ENCODE data around the gene CDCA3.
"Not testable (repeated sequence)": the region's sequence is repeated elsewhere in the genome, so short reads cannot be mapped to it uniquely, and the experiment has no call there.

The CDCA3 gene

GRCh38 chr12:6851153-6851920 is at the start of gene CDCA3:
CDCA3 (minus strand) TSS chr12:6851286; CDS start chr12:6850952, 334 bp downstream.
- peak; percentile 81 to 95 (median 86) for DNase-seq (ENCODE audit: low read depth in 3 of 3)

- DNase-seq (ENCODE audit: low read depth in 3 of 3) = no peak
Observed at GRCh38 chr12:6899837-6900519, 48.9 kb upstream of the CDCA3 start.

- DNase-seq (ENCODE audit: low read depth in 3 of 3) = no peak
Observed at GRCh38 chr12:6899427-6899826, 48.3 kb upstream of the CDCA3 start.

GRCh38 chr12:6896846-6897435 is 45.9 kb upstream of the CDCA3 start:
- DNase-seq (ENCODE audit: low read depth in 3 of 3) = no peak

- no peak for DNase-seq (ENCODE audit: low read depth in 3 of 3)
Observed at GRCh38 chr12:6894321-6894720, 43.2 kb upstream of the CDCA3 start.

- not testable (repeated sequence) for DNase-seq (ENCODE audit: low read depth in 3 of 3)
Observed at GRCh38 chr12:6892683-6893082, 41.6 kb upstream of the CDCA3 start.

- DNase-seq (ENCODE audit: low read depth in 3 of 3) = no peak
Observed at GRCh38 chr12:6891646-6892001, 40.5 kb upstream of the CDCA3 start.

GRCh38 chr12:6890789-6891645 is 39.9 kb upstream of the CDCA3 start:
- DNase-seq (ENCODE audit: low read depth in 3 of 3) = peak; percentile 96 to 99 (median 97)

GRCh38 chr12:6889775-6890573 is 38.9 kb upstream of the CDCA3 start:
- DNase-seq (ENCODE audit: low read depth in 3 of 3) = not testable (repeated sequence)

GRCh38 chr12:6888794-6889193 is 37.7 kb upstream of the CDCA3 start:
- not testable (repeated sequence) for DNase-seq (ENCODE audit: low read depth in 3 of 3)

- DNase-seq (ENCODE audit: low read depth in 3 of 3) = no peak
Observed at GRCh38 chr12:6888360-6888759, 37.3 kb upstream of the CDCA3 start.

- DNase-seq (ENCODE audit: low read depth in 3 of 3) = no peak
Observed at GRCh38 chr12:6887460-6887859, 36.4 kb upstream of the CDCA3 start.

- DNase-seq (ENCODE audit: low read depth in 3 of 3) = not testable (repeated sequence)
Observed at GRCh38 chr12:6886206-6886999, 35.3 kb upstream of the CDCA3 start.

- no peak for DNase-seq (ENCODE audit: low read depth in 3 of 3)
Observed at GRCh38 chr12:6884539-6884938, 33.5 kb upstream of the CDCA3 start.

- no peak for DNase-seq (ENCODE audit: low read depth in 3 of 3)
Observed at GRCh38 chr12:6883683-6884082, 32.6 kb upstream of the CDCA3 start.

- no peak for DNase-seq (ENCODE audit: low read depth in 3 of 3)
Observed at GRCh38 chr12:6883252-6883651, 32.2 kb upstream of the CDCA3 start.

- DNase-seq (ENCODE audit: low read depth in 3 of 3) = not testable (repeated sequence)
Observed at GRCh38 chr12:6879824-6880223, 28.7 kb upstream of the CDCA3 start.

GRCh38 chr12:6874015-6874368 is 22.9 kb upstream of the CDCA3 start:
- DNase-seq (ENCODE audit: low read depth in 3 of 3) = not testable (repeated sequence)

- peak; percentile 98 to 100 (median 99) for DNase-seq (ENCODE audit: low read depth in 3 of 3)
Observed at GRCh38 chr12:6873094-6874014, 22.3 kb upstream of the CDCA3 start, which contains the start of gene SPSB2. SPSB2 (minus strand) TSS chr12:6873303; CDS start chr12:6872901, 402 bp downstream.
